ENCODE measurements around the gene KDM4C.
A peak's percentile ranks its signal among the peaks of the same experiment; 100 is the strongest.

The KDM4C gene

GRCh38 chr9:6780690-6781089 lies 22.9 kb downstream of the KDM4C start:
- DNase-seq, result peak; percentile 31
- no peak overlapping the region for H3K4me3 ChIP-seq (ENCODE audit: low read depth, low read length)
- no peaks in the 10 kb centered on the region for H3K27me3 ChIP-seq (replicated peaks)
- no peak overlapping the region for H3K27ac ChIP-seq
- in situ Hi-C loops (cut with HindIII; ENCODE audit: low pct_ligation_motif_present, low sequenced_read_pairs), result no loop called here
- no peaks in the 10 kb centered on the region for H3K36me3 ChIP-seq (replicated peaks)
- TF ChIP-seq CTCF (IDR thresholded peaks at IDR 0.05; ENCODE audit: low read depth, low read length, missing control alignments), result no peak

- Histone ChIP-seq H3K4me3 (ENCODE audit: low read depth, low read length) (no peak overlapping the region), H3K27ac (no peak overlapping the region), H3K27me3 (replicated peaks) (no peaks in the 10 kb centered on the region), H3K36me3 (replicated peaks) (no peaks in the 10 kb centered on the region)
- in situ Hi-C loops (cut with HindIII; ENCODE audit: low pct_ligation_motif_present, low sequenced_read_pairs), result no loop called here
- DNase-seq, result no peak
- no peak for TF ChIP-seq CTCF (IDR thresholded peaks at IDR 0.05; ENCODE audit: low read depth, low read length, missing control alignments)
These were observed 23.7 kb downstream of the KDM4C start for GRCh38 chr9:6781476-6781875.

GRCh38 chr9:6782345-6782744 lies 24.6 kb downstream of the KDM4C start:
- DNase-seq, result no peak
- in situ Hi-C loops (cut with HindIII; ENCODE audit: low pct_ligation_motif_present, low sequenced_read_pairs), result no loop called here
- no peaks in the 10 kb centered on the region for H3K36me3 ChIP-seq (replicated peaks)
- no peak overlapping the region for H3K4me3 ChIP-seq (ENCODE audit: low read depth, low read length)
- H3K27me3 ChIP-seq (replicated peaks), result no peaks in the 10 kb centered on the region
- H3K27ac ChIP-seq, result no peak overlapping the region
- no peak for TF ChIP-seq CTCF (IDR thresholded peaks at IDR 0.05; ENCODE audit: low read depth, low read length, missing control alignments)

- H3K36me3 ChIP-seq (replicated peaks), result no peaks in the 10 kb centered on the region
- in situ Hi-C loops (cut with HindIII; ENCODE audit: low pct_ligation_motif_present, low sequenced_read_pairs), result no loop called here
- no peak for DNase-seq
- no peak overlapping the region for H3K27ac ChIP-seq
- no peak for TF ChIP-seq CTCF (IDR thresholded peaks at IDR 0.05; ENCODE audit: low read depth, low read length, missing control alignments)
- no peak overlapping the region for H3K4me3 ChIP-seq (ENCODE audit: low read depth, low read length)
- H3K27me3 ChIP-seq (replicated peaks), result no peaks in the 10 kb centered on the region
These were observed 25.2 kb downstream of the KDM4C start for GRCh38 chr9:6782981-6783380.

GRCh38 chr9:6783753-6784152 lies 26.0 kb downstream of the KDM4C start:
- in situ Hi-C loops (cut with HindIII; ENCODE audit: low pct_ligation_motif_present, low sequenced_read_pairs), result no loop called here
- Histone ChIP-seq H3K36me3 (replicated peaks) (no peaks in the 10 kb centered on the region), H3K4me3 (ENCODE audit: low read depth, low read length) (no peak overlapping the region), H3K27me3 (replicated peaks) (no peaks in the 10 kb centered on the region), H3K27ac (no peak overlapping the region)
- TF ChIP-seq CTCF (IDR thresholded peaks at IDR 0.05; ENCODE audit: low read depth, low read length, missing control alignments), result no peak
- DNase-seq, result no peak

- in situ Hi-C loops (cut with HindIII; ENCODE audit: low pct_ligation_motif_present, low sequenced_read_pairs), result no loop called here
- no peak overlapping the region for H3K4me3 ChIP-seq (ENCODE audit: low read depth, low read length)
- DNase-seq, result no peak
- no peak overlapping the region for H3K27ac ChIP-seq
- no peak for TF ChIP-seq CTCF (IDR thresholded peaks at IDR 0.05; ENCODE audit: low read depth, low read length, missing control alignments)
- H3K36me3 ChIP-seq (replicated peaks), result no peaks in the 10 kb centered on the region
- H3K27me3 ChIP-seq (replicated peaks), result no peaks in the 10 kb centered on the region
These were observed 27.9 kb downstream of the KDM4C start for GRCh38 chr9:6785682-6786081.

All from brain microvascular endothelial cell (primary cell).